NCI-H510A treated with DMSO at 0.1 percent for 48 hours (cell line): ENCODE measurements around the gene ATP10A.

Experiments used
- DNase-seq: peaks from one replicate; lab custom pipeline; 2025; lab: John Stamatoyannopoulos, UW

Gene ATP10A

GRCh38 chr15:25719101-25719985 lies 143.8 kb downstream of the ATP10A start:
- DNase-seq = no peak

GRCh38 chr15:25718597-25718996 lies 144.5 kb downstream of the ATP10A start:
- no peak for DNase-seq

GRCh38 chr15:25718169-25718536 lies 145.0 kb downstream of the ATP10A start:
- no peak for DNase-seq

GRCh38 chr15:25717457-25718168 lies 145.5 kb downstream of the ATP10A start:
- DNase-seq = no peak

- no peak for DNase-seq
Measured at GRCh38 chr15:25717127-25717456, 146.0 kb downstream of the ATP10A start.

- DNase-seq = no peak
Measured at GRCh38 chr15:25716414-25717126, 146.6 kb downstream of the ATP10A start.

- no peak for DNase-seq
Measured at GRCh38 chr15:25715536-25716413, 147.4 kb downstream of the ATP10A start.

- no peak for DNase-seq
Measured at GRCh38 chr15:25714538-25714840, 148.6 kb downstream of the ATP10A start.

GRCh38 chr15:25713736-25714537 lies 149.2 kb downstream of the ATP10A start:
- DNase-seq = no peak

- DNase-seq = no peak
Measured at GRCh38 chr15:25712961-25713355, 150.2 kb downstream of the ATP10A start.

- DNase-seq = no peak
Measured at GRCh38 chr15:25712192-25712960, 150.8 kb downstream of the ATP10A start.

- no peak for DNase-seq
Measured at GRCh38 chr15:25711691-25712090, 151.4 kb downstream of the ATP10A start.

GRCh38 chr15:25711164-25711563 lies 152.0 kb downstream of the ATP10A start:
- no peak for DNase-seq

- DNase-seq = no peak
Measured at GRCh38 chr15:25710184-25710583, 152.9 kb downstream of the ATP10A start.

GRCh38 chr15:25709437-25710159 lies 153.5 kb downstream of the ATP10A start:
- DNase-seq = no peak

- DNase-seq = no peak
Measured at GRCh38 chr15:25708391-25708790, 154.7 kb downstream of the ATP10A start.

- no peak for DNase-seq
Measured at GRCh38 chr15:25707656-25708365, 155.3 kb downstream of the ATP10A start.

- DNase-seq = no peak
Measured at GRCh38 chr15:25706176-25706955, 156.8 kb downstream of the ATP10A start.
